OCI-LY3 (cell line): ENCODE measurements around the gene DCTD.

ENCODE experiments used
- H2AFZ ChIP-seq: fragments of 200-600, 300-600 bp; shearing (Covaris generic); 2 replicates; pipeline ENCODE4 v1.6.0; 2014; ENCODE audit warnings: antibody characterized with exemption, low read depth, low read length
- H3K27ac ChIP-seq: fragments of 200-600, 300-600 bp; sonication (generic); 2 replicates; pipeline ENCODE4 v1.5.1; 2014; ENCODE audit warnings: mild to moderate bottlenecking, low read length, moderate library complexity, mixed read lengths
- H3K27me3 ChIP-seq: fragments of 200-600, 300-600 bp; sonication (generic); 2 replicates; pipeline ENCODE4 v1.6.1; 2014; ENCODE audit warnings: low read depth, low read length, mixed read lengths
- H3K36me3 ChIP-seq: fragments of 200-600, 300-600 bp; sonication (generic); replicated peaks from 2 replicates; pipeline ENCODE3; 2014; ENCODE audit warnings: low read depth, low read length, mixed read lengths
- H3K4me1 ChIP-seq: fragments of 300-600, 200-600 bp; sonication (generic); 2 replicates; pipeline ENCODE4 v1.6.1; 2014; ENCODE audit warnings: low read length, mixed read lengths
- H3K4me2 ChIP-seq: fragments of 200-600, 300-600 bp; sonication (generic); 2 replicates; pipeline ENCODE4 v1.6.1; 2014; ENCODE audit warnings: low read length, mixed read lengths
- H3K4me3 ChIP-seq: fragments of 300-600, 200-600 bp; sonication (generic); 2 replicates; pipeline ENCODE4 v1.5.1; 2014; ENCODE audit warnings: antibody characterized with exemption, mild to moderate bottlenecking, low read length, moderate library complexity
- H3K79me2 ChIP-seq: fragments of 300-600, 200-600 bp; shearing (Covaris generic); 2 replicates; pipeline ENCODE4 v1.6.1; 2014; ENCODE audit warnings: mild to moderate bottlenecking, low read length, mixed read lengths
- H3K9ac ChIP-seq: fragments of 300-600, 200-600 bp; shearing (Covaris generic); 2 replicates; pipeline ENCODE4 v1.6.0; 2014; ENCODE audit warnings: mild to moderate bottlenecking, low read length, moderate library complexity
- H3K9me3 ChIP-seq: fragments of 200-600, 300-600 bp; shearing (Covaris generic); 2 replicates; pipeline ENCODE4 v1.6.1; 2014; ENCODE audit warnings: low read length, mixed read lengths; ENCODE audit not compliant: insufficient read depth
- H4K20me1 ChIP-seq: fragments of 200-600, 300-600 bp; sonication (generic); 2 replicates; pipeline ENCODE4 v1.6.1; 2016; ENCODE audit warnings: low read length, mixed read lengths; ENCODE audit not compliant: insufficient read depth
- EZH2phosphoT487 ChIP-seq: fragments of 200-600 bp; shearing (Covaris generic); IDR thresholded peaks from 2 replicates; pipeline ENCODE4 v1.6.1; 2018; ENCODE audit warnings: antibody characterized with exemption, mixed run types, low read depth
- TF ChIP-seq, protein P1 (sequence below): fragments of 200-600, 300-600 bp; sonication (generic); IDR thresholded peaks from 2 replicates; pipeline ENCODE4 v1.5.1; 2014; ENCODE audit warnings: antibody characterized with exemption, low read length, low read depth

The DCTD gene

DNA sequence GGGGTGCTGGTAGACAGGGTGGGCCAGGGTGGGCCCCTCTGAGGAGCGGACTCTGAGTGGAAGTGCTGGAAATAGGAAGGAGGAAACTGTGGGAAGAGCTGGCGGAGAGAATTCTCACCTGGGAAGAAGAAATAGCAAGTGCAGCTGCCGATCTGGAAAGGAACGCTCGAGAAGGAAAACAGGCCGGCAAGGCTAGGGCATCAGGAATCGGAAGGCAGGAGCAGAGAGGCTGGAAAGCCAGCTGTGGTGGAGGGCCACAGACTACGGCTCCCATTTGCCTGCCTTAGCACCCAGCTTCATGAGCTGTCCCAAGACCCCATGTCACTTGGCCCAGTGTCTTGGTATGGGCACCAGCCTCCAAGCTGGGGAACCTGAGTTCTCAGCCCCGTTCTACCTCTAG lies 37.3 kb downstream of the DCTD start:
- H3K36me3 ChIP-seq = peaks cover 17% of the 10 kb centered on the region
- no peak overlapping the region for H3K4me3 ChIP-seq
- no peaks in the 10 kb centered on the region for H3K4me1 ChIP-seq
- H3K9me3 ChIP-seq = 0 out of 2 replicates have a peak, but pooled peaks cover 2% of the 10 kb centered on the region
- no peak overlapping the region for H2AFZ ChIP-seq
- no peak for TF ChIP-seq EZH2phosphoT487
- TF ChIP-seq, protein P1, sequence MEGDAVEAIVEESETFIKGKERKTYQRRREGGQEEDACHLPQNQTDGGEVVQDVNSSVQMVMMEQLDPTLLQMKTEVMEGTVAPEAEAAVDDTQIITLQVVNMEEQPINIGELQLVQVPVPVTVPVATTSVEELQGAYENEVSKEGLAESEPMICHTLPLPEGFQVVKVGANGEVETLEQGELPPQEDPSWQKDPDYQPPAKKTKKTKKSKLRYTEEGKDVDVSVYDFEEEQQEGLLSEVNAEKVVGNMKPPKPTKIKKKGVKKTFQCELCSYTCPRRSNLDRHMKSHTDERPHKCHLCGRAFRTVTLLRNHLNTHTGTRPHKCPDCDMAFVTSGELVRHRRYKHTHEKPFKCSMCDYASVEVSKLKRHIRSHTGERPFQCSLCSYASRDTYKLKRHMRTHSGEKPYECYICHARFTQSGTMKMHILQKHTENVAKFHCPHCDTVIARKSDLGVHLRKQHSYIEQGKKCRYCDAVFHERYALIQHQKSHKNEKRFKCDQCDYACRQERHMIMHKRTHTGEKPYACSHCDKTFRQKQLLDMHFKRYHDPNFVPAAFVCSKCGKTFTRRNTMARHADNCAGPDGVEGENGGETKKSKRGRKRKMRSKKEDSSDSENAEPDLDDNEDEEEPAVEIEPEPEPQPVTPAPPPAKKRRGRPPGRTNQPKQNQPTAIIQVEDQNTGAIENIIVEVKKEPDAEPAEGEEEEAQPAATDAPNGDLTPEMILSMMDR = no peak
- no peak overlapping the region for H3K4me2 ChIP-seq
- no peak overlapping the region for H3K27ac ChIP-seq
- H3K79me2 ChIP-seq = no peaks in the 10 kb centered on the region
- H3K27me3 ChIP-seq = no peaks in the 10 kb centered on the region
- H3K9ac ChIP-seq = no peak overlapping the region
- no peaks in the 10 kb centered on the region for H4K20me1 ChIP-seq

DNA sequence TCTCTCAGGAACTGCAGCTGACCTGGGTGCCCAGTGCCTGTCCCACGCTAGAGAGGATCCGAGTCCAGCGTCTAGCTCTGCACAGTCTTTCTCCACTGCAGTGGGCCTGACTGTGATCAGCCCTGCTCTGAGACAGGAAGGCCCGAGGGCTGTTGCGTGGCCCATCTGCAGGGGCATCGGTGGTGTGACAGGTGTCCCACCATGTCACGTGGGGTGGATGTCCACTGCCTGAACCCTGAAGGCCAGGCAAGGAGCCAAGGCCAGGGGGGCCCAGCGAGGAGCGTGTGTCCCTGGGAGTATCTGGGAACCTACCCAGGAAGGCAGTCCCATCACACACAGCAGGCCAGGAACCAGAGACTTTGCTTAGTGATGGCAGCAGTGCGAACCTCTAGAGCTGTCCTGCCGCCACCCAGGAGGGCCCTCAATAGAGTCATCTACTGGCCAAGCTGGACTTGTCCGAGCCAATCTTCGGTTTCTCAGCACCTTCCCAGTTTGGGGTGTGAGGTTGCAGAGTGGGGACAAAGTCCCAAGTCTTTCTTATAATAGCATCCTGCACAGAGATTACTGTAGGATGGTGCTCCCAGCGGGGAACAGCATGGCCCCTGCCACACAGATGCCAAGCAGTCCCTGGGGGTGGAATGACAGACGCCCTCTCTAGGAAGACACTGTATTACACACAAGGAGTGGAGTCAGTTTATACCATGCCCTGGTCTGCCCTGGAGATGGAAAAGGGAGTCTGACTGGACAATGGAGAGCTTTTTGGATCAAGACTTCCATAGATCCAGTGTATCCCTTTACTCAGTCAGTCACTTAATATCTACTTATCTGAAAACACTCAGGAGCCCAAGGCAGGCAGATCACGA lies 38.3 kb downstream of the DCTD start:
- H3K36me3 ChIP-seq = peaks cover 8% of the 10 kb centered on the region
- H3K9ac ChIP-seq = no peak overlapping the region
- H3K4me1 ChIP-seq = no peaks in the 10 kb centered on the region
- H3K4me3 ChIP-seq = no peak overlapping the region
- H3K27me3 ChIP-seq = no peaks in the 10 kb centered on the region
- no peaks in the 10 kb centered on the region for H4K20me1 ChIP-seq
- H3K9me3 ChIP-seq = no peaks in the 10 kb centered on the region
- no peaks in the 10 kb centered on the region for H3K79me2 ChIP-seq
- no peak overlapping the region for H2AFZ ChIP-seq
- no peak overlapping the region for H3K4me2 ChIP-seq
- H3K27ac ChIP-seq = no peak overlapping the region
- no peak for TF ChIP-seq EZH2phosphoT487
- TF ChIP-seq, protein P1 = no peak

DNA sequence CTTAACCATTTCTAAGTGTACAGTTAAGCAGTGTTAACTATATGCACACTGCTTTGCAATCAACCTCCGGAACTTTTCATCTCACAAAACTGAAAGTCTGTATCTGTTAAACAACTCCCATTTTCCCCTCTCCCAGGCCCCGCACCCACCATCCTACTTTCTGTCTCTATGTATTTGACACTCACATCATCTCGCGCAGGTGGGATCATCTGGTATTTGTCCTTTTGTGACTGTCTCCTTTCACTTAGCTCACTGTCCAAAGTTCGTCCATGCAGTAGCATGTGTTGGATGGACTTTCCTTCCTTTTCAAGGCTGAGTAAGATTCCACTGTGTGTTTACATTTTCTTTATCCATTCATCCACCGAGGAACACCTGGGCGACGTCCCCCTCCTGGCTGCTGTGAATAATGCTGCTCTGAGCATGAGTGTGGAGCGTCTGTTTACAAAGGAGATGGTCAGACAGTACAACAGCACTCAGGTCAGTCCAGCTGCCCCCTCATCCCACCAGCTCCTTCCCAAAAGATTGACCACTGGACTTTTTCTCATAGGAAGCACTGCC lies 39.8 kb downstream of the DCTD start:
- Histone ChIP-seq H3K79me2 (no peaks in the 10 kb centered on the region), H3K4me3 (no peak overlapping the region), H4K20me1 (no peaks in the 10 kb centered on the region), H3K36me3 (no peaks in the 10 kb centered on the region), H3K4me1 (no peaks in the 10 kb centered on the region), H3K9ac (no peak overlapping the region), H3K27me3 (no peaks in the 10 kb centered on the region), H3K27ac (no peak overlapping the region), H3K9me3 (no peaks in the 10 kb centered on the region), H2AFZ (no peak overlapping the region), H3K4me2 (no peak overlapping the region)
- TF ChIP-seq EZH2phosphoT487 = no peak
- TF ChIP-seq, protein P1 = no peak

GRCh38 chr4:182876427-182876826 lies 40.8 kb downstream of the DCTD start:
- no peak overlapping the region for H2AFZ ChIP-seq
- no peaks in the 10 kb centered on the region for H3K79me2 ChIP-seq
- H3K27ac ChIP-seq = no peak overlapping the region
- H3K9ac ChIP-seq = no peak overlapping the region
- H3K4me3 ChIP-seq = no peak overlapping the region
- H3K36me3 ChIP-seq = no peaks in the 10 kb centered on the region
- TF ChIP-seq EZH2phosphoT487 = no peak
- TF ChIP-seq, protein P1 = no peak
- H3K4me2 ChIP-seq = no peak overlapping the region
- no peaks in the 10 kb centered on the region for H3K27me3 ChIP-seq
- H4K20me1 ChIP-seq = no peaks in the 10 kb centered on the region
- no peaks in the 10 kb centered on the region for H3K4me1 ChIP-seq
- H3K9me3 ChIP-seq = no peaks in the 10 kb centered on the region
